Activated CD8-positive, alpha-beta memory T cell treated with anti-CD3 and anti-CD28 coated beads for 4 hours (primary cell): ENCODE measurements around the gene PRSS3.
"Not testable (repeated sequence)": the region's sequence is repeated elsewhere in the genome, so short reads cannot be mapped to it uniquely, and the experiment has no call there.

ENCODE experiments used
- DNase-seq, 2 donors: peaks; one replicate each; pipeline ENCODE4 v3.0.0-alpha.2; 2020; ENCODE audit warnings: low read depth in 2 of 2

PRSS3 gene

GRCh38 chr9:33817327-33818166 lies 22.2 kb downstream of the PRSS3 start:
- peak; percentile 9 to 12 for DNase-seq

- no peak for DNase-seq
These were observed 22.9 kb downstream of the PRSS3 start for GRCh38 chr9:33818167-33818846.

- no peak for DNase-seq
These were observed 23.6 kb downstream of the PRSS3 start for GRCh38 chr9:33818847-33819500.

- DNase-seq: no peak
These were observed 24.9 kb downstream of the PRSS3 start for GRCh38 chr9:33820231-33820745.

- DNase-seq: no peak
These were observed 28.4 kb downstream of the PRSS3 start for GRCh38 chr9:33823801-33824200.

GRCh38 chr9:33827285-33827684 lies 31.9 kb downstream of the PRSS3 start:
- not testable (repeated sequence) for DNase-seq

GRCh38 chr9:33829641-33830230 lies 34.4 kb downstream of the PRSS3 start:
- not testable (repeated sequence) for DNase-seq

GRCh38 chr9:33835625-33836260 lies 40.4 kb downstream of the PRSS3 start:
- DNase-seq: no peak

GRCh38 chr9:33836261-33836660 lies 40.9 kb downstream of the PRSS3 start:
- not testable (repeated sequence) for DNase-seq

- no peak for DNase-seq
These were observed 41.8 kb downstream of the PRSS3 start for GRCh38 chr9:33837138-33837537.

- no peak for DNase-seq
These were observed 45.0 kb downstream of the PRSS3 start for GRCh38 chr9:33840381-33840780.

- DNase-seq: no peak
These were observed 48.1 kb downstream of the PRSS3 start for GRCh38 chr9:33843312-33843961.

- no peak for DNase-seq
These were observed 50.9 kb downstream of the PRSS3 start for GRCh38 chr9:33846231-33846630.

GRCh38 chr9:33847894-33848205 lies 52.5 kb downstream of the PRSS3 start:
- not testable (repeated sequence) for DNase-seq
